ENCODE results near the gene PPIB.
A peak's percentile ranks its signal among the peaks of the same experiment; 100 is the strongest.

Gene PPIB

DNA sequence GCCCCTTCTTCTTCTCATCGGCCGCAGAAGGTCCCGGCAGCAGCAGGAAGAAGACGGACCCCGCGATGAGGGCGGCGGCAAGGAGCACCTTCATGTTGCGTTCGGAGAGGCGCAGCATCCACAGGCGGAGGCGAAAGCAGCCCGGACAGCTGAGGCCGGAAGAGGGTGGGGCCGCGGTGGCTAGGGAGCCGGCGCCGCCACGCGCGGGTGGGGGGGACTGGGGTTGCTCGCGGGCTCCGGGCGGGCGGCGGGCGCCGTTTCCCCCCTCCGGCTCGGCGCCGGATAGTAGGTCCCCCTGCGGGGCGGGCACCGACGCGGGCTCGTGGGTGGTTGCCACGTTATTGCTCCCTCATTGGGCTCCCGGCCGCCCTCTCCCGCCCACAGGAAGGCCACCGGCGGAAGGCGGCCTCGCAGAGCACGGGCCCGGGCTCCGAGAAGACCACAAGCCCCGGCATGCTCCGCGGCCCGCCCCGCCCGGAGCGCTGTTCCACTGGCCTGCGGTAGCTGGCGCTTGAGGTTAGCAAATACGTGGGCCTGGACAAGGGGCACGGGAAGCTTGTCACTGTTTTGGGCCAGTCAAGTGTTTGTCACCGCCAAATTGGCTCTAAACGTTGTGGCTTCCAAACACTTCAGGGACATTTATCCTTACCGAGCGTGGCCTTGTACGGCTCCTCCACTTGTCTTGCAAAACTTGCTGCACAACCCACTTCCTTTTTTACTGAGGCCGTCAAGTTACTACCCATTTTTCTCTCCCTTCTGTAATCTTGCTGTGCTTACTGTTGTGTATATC lies at the start of gene PPIB:
TSS of gene PPIB (minus strand) at position 154 of the 790 bp plus-strand sequence. CDS start at position 118, 36 bp downstream.
- DNase-seq (ENCODE audit: low read depth): peak; percentile 97

DNA sequence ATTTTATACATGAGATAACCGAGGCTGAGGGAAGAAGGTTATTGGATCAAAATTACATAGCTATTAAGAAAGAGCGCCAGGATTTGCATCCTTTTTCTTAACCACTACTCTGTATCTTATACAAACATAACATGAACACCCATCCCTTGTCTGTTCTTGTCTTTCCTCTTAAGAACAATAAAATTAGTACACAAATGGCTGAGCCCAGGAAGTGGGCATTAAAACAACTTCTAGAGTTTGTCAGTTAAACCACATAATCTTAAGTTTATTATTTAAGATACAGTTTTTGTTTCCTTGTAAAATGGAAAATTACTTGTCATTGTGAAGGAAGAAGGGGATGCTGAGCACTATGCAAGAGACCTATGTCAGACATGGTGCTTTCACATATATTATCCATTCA lies 48.9 kb upstream of the PPIB start:
- DNase-seq (ENCODE audit: low read depth): no peak

DNA sequence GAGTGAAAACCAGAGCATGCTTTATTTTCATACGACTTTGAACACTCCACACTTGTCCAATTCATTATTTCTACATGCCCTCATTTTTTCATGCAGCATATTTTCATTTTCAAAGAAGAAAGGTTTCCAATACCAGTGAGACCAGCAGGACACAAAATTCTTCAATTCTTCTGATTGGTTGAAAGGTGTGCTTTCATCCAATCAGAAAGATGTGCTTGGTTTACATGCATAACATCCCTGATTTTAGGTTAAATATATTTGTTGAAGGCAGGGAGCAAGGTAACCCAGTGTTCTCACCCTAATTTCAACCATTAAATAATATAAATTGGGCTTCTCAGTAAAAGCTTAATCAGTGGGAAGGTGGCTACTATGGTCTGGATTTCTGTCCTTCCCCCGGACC lies 47.5 kb upstream of the PPIB start:
- DNase-seq (ENCODE audit: low read depth): no peak

DNA sequence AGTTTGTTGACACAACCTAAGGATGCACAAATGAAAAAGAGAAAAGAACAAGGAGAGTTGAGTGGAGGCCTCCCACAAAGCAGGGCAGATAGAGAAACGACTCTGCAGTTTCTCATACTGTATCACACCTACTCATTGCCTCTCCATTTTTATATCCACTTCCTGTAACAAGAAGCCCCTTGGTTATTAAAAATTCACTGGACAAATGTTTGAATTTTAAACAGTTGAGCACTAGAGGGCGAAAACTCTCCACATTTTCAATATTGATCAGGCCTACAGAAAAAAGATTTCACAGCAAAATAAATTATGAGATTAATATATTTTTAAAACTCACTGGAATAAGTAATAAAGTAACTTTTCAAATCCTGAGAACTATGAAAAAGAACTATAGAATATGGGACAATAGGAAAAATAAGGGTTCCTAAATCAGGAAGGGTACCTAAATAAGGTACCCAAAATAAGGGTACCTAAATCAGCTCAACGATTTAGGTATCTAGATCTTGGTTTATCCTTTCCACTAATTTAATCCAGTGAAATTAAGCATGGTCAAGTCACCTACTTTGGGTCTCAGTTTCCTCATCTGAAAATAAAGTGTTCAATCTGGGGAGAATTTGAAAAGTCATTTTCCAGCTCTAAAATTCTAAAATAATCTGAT lies 47.0 kb upstream of the PPIB start:
- DNase-seq (ENCODE audit: low read depth): no peak

DNA sequence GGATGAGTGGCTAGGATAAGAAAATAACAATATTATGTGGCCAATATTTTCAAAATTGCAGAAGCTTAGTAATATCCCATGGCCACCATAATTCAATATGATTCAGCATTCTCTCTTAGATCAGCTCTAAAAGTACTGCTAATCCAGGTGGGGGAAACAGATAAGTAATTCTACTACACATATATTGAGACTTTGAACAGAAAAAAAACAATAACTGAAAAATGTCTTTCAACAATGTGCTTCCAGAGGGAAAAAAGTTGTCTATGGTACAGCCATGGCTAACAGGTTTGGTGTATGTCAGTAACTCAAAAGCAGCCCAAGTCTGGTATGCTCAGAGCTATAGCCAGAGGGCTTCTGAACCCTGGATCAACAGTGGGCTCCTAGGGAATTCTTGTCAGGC lies 42.4 kb upstream of the PPIB start:
- no peak for DNase-seq (ENCODE audit: low read depth)

DNA sequence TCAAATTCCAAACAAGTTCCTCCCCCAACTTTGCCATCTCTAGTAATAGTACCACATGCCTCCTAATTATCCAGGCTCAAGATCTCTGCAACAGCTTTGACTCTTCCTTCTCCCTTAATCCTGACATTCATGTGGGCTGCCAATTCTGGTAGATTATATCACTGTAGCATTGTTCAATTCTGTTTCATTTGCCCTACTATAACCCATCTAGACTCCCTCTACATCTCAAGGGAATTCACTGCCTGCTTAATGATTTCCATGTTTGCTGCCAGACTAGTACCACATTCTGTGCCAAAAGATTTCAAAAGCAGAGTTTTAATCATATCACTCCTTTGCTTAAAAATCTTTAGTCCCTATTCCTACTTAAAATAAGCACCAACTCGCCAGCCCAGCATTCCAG lies 34.6 kb upstream of the PPIB start:
- DNase-seq (ENCODE audit: low read depth): no peak

DNA sequence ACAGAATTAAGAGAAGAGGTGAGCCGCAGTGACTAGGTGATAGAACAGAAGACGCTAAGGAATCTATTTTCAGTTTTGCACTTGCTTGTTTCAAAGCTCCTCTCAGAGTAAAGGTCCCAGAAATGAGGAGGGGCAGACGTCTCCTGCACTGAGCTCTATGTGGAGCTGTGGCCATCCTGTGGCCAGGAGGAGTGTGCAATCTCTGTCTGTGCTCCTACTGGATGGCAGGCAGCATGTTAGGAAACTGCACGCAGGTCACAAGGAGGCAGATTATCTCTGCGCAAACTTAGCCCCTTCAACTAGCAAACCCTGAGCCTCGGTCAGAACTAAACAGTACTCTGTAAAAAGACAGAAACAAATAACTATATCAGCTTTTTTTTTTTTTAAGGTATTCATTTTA lies 31.1 kb upstream of the PPIB start:
- DNase-seq (ENCODE audit: low read depth): no peak

DNA sequence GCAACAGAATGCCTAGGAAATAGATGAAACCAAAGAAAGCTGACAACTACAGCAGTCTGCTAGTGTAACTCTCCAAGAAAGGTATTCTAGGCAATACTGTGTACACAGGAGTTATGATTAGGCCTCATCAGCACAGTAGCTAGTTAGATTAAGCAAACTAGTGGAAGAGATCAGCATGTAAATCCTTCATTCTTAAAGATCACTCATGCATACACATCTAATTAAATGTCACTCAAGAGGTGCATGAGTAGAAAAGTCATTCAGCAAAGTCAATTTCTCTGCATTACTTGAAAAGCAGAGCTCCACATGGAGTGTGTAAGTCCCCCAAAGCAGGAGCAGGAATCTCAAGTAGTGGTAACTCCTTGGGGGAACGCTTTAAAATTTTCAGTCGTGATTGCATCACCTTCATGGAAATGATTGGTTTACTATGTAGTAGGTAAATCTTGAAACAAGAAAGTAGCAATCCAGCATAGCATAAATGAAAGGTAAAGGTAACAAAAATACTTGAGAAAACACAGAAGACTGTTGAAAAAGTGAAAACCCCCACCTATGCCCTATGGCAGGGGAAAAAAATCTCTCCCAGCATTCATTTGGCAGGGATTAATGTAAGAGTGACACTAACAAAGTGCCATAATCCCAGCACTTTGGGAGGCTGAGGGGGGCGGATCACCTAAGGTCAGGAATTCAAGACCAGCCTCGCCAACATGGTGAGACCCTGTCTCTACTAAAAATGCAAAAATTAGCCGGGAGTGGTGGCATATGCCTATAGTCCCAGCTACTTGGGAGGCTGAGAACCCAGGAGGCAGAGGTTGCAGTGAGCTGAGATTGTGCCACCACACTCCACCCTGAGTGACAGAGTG lies 29.4 kb upstream of the PPIB start:
- no peak for DNase-seq (ENCODE audit: low read depth)

DNA sequence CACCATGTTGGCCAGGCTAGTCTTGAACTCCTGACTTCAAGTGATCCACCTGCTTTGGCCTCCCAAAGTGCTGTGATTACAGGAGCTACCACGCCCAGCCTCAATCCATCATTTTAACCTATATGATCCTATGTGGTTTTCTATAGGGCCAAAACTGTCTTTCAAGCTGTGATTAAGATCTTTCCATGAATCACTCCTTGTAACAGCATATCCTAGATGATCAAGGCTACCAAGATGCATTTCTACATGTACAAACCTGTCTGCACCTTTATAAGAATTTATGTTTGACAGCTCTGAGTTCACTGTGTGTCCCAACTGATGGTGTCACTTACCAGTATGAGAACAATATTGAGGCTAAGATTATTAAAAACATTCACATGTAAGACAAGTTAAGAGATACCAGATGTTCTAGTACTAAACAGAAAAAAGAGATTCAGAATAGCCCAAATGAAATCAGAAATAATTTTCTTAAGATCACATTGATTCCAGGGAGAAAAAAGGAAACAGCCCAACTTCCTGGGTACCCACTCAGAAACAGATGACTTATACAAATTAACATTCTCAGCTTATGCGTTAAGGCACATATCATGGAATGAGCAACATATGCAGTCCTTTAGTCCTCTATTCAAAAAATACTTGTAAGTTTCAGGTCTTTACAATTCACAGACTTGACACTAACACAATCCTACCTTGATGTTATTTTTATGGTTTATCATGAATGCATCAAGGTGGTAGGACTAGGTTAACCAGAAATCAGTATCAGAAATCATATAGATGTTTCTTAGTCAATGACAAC lies 24.8 kb upstream of the PPIB start:
- no peak for DNase-seq (ENCODE audit: low read depth)

DNA sequence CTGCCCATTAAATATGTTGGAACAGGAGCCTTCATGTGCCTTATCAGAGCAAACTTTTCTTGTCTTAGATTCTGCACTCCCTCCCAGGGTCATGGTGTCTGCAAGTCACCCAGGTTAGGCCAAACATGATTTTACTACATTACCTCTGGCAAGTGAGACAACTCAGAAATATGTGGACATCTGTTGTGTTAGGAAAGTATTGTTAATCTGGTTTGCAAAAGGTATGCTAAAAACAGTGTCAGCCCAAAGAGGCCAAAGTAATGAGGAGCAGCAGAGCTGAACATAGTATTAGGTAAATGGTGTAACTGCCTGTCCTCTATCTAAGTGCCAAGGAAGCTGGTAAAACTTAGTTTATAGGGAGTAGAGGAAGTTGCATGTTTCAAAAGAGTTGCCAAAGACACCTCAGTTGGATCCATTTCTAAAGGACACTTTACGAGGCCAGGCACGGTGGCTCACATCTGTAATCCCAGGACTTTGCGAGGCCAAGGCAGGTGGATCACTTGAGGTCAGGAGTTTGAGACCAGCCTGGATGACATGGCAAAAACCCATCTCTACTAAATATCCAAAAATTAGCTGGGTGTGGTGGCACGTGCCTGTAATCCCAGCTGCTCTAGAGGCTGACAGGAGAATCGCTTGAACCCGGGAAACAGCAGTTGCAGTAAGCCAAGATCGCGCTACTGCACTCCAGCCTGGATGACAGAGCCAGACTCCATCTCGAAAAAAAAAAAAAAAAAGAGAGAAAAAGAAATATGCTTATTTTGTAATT lies 22.5 kb upstream of the PPIB start:
- no peak for DNase-seq (ENCODE audit: low read depth)

DNA sequence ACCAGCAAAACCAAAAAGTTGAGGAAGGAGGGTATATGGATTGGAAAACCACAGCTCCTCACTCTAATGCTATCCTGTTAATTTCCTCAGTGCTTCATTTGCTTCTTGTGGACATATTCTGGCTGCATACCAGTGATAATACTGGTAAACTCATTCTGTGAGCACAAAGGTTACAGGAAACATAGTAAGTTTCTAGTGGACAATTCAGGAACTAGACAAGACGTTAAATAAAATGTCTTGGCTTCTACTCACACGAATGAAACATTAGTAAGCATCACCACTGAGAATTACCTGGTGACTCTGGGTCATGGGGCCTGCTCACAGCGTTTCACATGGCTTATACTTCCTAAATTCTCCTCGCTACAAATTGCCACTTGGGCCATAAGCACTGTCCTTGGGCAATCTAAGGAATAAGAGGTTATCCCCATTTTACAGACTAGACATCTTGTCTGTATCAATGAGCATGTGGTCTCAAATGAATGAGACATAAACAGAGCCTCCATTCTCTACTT lies 20.1 kb upstream of the PPIB start:
- no peak for DNase-seq (ENCODE audit: low read depth)

DNA sequence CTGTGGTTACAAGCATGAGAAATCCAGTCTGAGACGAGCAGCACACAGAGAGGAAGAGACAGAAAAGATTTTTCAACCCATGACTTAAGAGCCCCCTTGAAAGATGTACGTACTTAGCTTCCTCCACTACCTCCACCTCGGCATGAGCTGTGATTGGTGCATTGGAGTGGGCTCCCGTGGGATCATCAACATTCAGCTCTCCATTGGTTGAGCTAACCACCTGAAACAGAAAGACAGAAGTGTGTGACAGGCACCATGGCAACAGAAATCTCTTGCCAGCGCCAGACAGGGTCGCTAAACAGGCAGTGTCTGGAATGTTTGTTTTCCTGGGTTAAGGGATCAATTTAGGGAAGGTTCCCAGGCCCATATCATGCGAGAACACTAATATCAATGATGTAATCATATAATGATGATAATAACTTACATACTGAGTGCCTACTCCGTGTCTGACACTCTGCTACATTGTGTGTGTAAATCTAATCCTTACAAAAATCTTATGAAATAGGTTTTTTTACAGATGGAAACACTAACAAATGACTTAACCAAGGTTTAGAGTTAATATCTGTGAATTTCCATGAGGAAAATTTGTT lies 17.5 kb upstream of the PPIB start:
- no peak for DNase-seq (ENCODE audit: low read depth)

DNA sequence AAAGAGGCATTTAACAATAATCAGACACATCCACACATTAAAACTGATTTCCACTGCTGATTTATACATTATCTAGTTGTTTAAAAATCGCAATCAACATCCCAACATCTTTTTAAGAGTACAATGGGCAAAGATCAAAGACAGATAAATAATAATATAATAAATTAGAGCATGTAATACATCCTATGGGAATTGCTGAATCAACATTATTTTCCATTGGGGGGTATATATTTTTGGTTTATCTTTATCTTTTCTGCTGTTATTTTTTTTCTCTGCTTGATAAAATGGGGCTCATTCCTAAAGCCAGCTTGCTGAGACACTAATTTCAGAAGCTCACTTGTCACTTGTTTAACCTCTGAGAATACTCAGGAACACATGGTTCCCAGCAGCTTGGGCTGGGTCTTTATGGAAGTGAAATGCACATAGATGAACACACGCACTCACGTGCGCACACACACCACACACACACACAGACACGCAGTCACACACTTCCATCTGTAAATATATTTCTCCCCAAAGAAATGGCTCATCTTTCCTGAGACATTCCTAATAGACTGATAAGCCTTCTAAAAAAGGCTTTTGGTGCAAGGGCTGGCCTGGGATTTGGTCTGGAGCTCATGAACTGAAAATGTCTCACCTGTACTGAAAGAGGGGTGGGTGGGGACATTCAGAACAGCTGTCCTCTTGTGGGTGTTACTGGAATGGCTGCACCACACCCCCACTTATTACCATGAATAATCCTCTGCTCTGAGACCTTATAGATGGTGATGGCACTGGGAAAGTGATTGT lies 3.5 kb upstream of the PPIB start:
- no peak for DNase-seq (ENCODE audit: low read depth)

DNA sequence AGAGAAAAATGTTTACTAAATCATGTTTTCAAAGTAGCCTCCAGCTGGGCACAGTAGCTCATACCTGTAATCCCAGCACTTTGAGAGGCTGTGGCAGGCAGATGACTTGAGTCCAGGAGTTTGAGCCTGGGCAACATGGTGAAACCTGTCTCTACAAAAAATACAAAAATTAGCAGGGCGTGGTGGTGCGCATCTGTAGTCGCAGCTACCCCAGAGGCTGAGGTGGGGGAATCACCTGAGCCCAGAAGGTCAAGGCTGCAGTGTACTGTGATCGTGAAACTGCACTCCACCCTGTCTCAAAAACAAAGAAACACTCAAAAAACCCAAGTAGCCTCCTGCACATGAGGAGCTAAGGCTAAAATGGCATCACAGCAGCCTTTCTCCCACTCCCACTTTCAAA lies 1.6 kb upstream of the PPIB start:
- DNase-seq (ENCODE audit: low read depth): no peak

DNA sequence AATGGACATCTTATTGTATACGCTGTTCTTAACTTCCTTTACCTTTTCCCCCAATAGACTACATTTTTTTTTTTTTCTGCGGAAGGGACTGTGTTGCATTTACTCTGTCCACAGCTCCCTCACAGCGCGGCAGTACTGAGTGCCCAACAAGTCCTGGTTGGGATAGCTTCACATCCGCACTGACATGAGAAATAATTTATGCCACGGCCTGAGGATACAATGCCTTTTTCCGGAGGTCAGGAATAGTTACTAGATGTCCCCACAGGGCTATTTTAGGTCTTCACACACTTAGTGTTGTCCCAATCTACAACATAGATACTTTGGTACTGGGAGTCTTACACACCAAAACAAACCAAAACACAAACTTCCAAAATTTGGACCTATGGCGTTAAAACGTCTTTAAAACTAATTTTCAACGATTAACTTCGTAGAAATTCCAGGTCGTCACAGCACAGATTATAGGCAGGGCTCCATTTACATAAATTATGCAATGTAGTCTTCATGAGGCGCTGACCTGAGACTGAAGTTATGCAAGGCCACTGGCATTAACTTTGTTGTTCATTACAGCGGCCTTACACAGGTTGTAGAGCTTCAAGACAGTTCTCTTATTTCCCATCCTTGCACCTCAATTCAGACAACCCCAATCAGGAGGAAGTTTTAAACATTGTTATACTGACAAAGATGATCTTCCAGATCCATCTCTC lies 989 bp upstream of the PPIB start:
- no peak for DNase-seq (ENCODE audit: low read depth)

DNA sequence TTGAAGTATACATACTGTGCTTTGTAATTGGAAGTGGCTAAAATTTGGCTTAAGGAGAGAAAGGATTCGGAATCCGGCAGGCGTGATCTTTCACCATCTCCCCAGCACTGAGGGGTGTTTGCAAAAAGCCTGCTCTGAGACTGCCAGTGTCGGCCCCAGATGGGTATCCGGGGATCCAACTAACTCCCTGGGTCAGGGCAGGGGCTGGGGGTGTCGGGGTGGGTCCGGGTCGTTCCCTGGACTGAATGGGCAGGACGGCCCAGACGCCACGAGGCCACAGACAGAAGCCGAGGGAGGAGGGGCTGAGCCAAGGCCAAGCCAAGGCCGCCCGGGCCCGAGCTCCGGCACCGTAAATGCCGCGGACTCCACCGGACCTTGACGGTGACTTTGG lies 349 bp downstream of the PPIB start:
- DNase-seq (ENCODE audit: low read depth): no peak

DNA sequence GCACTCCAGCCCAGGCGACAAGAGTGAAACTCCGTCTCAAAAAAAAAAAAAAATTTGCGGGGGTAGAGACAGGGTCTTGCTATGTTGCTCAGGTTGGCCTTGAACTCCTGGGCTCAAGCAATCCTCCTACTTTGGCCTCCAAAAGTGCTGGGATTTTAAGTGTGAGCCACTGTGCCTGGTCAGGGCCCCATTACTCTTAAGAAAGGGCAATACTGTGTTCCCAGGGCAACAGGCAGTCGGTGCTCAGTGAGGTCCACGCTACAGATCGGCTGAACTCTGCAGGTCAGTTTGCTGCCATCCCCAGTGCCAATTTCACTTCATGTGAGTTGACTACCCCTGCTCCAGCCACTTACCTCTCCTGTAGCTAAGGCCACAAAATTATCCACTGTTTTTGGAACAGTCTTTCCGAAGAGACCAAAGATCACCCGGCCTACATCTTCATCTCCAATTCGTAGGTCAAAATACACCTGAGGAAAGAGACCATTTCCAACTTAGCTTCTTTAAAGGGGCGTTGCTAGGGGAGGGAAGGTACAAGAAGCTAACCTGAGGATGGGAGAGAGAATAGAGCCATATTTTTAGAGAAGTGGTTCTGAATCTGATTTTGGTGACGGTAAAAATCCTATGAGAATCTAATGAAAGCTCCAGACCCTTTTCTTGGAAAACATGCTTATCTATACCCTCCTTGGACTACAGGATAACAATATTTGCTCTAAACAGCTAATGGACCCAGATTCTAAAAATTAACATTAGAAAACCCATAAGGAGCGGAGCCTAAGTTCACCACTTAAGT lies 939 bp downstream of the PPIB start:
- no peak for DNase-seq (ENCODE audit: low read depth)

DNA sequence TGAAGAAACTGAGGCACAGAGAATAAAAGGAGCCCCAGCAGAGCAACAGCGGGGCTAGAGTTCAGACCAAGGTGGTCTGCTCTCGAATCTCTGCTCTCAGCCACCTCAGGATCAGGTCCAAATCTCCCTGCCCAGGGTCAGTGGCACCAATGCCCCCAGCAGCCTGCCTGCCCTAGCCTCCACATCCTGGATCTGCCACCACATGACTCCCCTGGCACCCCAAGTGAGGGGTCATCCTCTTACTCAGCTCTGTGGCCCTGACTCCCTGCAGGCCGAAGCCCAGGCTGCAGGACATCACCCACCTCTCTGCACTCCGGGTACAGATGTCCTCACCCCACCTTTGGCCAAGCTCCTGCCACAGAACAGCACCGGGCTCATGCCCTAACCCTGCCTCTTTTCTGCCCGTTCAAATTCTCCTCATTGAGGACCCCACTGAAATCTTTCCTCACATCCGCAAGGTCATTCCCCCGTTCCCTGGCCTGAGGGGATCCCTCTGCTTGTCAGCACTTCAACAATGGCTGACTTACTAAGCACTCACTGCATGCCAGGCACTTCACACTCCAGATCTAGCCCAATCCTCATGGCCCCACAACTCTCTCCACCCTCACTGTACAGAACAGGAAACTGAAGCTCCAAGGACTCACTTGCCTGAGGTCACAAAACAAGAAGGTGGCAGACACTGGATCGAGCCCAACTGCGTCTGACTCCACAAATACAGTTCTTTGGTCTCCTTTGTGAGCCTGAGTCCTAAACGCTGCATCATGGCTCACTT lies 4.3 kb downstream of the PPIB start:
- DNase-seq (ENCODE audit: low read depth): no peak
